GM18867 (cell line): ENCODE data around the gene WASL.
A peak's percentile ranks its signal among the peaks of the same experiment; 100 is the strongest.
"Not testable (repeated sequence)": the region's sequence is repeated elsewhere in the genome, so short reads cannot be mapped to it uniquely, and the experiment has no call there.

Experiments used
- ATAC-seq: cut with Tn5 transposase; IDR thresholded peaks from one replicate; pipeline ENCODE4 v1.9.1; 2021; ENCODE audit warnings: mild to moderate bottlenecking, moderate library complexity; ENCODE audit not compliant: unreplicated experiment

The WASL gene

GRCh38 chr7:123748734-123749536 is at the start of gene WASL:
Gene WASL, minus strand, starts transcription at chr7:123749003. Its CDS starts 269 bp downstream, at chr7:123748734.
- ATAC-seq: peak; percentile 79

- no peak for ATAC-seq
Measured at GRCh38 chr7:123797673-123798531, 49.1 kb upstream of the WASL start.

- ATAC-seq: no peak
Measured at GRCh38 chr7:123796568-123796967, 47.8 kb upstream of the WASL start.

- ATAC-seq: no peak
Measured at GRCh38 chr7:123795917-123796316, 47.1 kb upstream of the WASL start.

DNA sequence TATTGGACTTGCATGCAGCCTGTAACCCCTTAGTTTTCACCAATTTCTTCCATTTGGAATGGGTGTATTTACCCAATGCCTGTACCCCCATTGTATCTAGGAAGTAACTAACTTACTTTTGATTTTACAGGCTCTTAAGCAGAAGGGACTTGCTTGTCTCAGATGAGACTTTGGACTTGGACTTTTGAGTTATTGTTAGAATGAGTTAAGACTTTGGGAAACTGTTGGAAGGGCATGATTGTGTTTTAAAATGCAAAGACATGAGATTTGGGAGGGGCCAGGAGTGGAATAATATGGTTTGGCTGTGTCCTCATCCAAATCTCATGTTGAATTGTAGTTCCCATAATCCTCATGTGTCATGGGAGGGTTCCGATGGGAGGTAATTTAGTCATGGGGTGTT is 46.3 kb upstream of the WASL start:
- ATAC-seq: not testable (repeated sequence)

DNA sequence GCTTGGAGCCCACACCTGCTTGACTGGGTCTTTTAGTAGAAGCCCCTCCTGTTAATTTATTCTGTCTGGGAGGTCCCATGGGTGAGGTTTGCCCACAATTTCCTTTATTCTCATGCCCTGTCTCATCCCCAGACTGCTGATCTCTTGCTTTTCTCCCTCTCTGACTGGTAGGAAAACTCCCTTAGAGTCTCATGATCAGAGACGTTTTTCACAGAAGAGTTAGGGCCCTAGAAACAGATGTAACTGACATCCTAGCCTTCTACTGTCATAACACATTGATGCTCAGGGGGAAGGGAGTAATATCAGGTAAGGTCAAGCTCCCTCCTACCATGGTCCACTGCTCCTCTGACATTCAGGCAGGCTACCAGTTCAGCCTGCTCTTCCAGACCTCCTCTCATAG is 43.7 kb upstream of the WASL start:
- ATAC-seq: no peak

- no peak for ATAC-seq
Measured at GRCh38 chr7:123791001-123791400, 42.2 kb upstream of the WASL start.

GRCh38 chr7:123789817-123790216 is 41.0 kb upstream of the WASL start:
- no peak for ATAC-seq

DNA sequence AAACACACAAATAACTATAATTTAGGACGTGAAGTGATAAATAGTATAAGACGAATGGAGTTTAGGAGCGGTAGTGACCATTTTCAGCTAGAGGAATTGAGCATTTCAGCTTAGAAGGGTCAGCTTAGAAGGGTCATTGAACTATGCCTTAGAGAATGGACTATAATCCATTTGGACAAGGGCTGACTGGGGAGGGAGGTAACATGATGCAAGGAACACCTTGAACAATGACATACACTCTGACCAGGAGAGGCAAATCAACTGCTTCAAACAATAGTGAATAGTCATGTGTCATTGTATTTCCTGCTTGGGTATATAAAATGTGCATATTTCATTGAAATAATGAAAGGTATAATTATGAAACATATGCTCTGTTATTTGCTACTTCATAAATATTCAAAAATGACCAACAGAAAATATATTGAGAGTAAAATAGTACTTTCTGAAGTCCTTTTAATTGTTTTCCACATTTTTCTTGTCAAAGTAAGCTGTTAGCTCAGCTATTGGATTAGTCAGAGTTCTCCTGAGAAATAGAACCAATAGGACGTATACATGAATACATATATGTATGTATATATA is 40.5 kb upstream of the WASL start:
- ATAC-seq: no peak

DNA sequence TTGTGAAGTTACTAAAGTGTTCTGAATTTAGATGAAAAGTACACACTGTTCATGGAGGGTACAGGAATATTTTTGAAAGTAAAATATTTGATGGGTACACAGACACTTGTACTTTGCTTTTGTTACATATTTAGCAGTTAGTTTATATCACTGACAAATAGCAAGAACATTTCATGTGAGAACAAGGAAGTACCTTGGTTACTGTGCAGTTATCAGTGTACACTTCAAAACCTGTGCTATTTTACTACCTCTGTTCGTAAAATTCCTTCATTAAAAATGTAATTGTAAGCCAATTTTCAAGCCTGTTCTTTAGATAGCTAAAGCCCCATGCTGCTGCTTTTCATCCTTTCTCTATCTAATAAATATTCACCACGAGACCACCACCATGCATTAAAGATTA is 39.8 kb upstream of the WASL start:
- no peak for ATAC-seq

DNA sequence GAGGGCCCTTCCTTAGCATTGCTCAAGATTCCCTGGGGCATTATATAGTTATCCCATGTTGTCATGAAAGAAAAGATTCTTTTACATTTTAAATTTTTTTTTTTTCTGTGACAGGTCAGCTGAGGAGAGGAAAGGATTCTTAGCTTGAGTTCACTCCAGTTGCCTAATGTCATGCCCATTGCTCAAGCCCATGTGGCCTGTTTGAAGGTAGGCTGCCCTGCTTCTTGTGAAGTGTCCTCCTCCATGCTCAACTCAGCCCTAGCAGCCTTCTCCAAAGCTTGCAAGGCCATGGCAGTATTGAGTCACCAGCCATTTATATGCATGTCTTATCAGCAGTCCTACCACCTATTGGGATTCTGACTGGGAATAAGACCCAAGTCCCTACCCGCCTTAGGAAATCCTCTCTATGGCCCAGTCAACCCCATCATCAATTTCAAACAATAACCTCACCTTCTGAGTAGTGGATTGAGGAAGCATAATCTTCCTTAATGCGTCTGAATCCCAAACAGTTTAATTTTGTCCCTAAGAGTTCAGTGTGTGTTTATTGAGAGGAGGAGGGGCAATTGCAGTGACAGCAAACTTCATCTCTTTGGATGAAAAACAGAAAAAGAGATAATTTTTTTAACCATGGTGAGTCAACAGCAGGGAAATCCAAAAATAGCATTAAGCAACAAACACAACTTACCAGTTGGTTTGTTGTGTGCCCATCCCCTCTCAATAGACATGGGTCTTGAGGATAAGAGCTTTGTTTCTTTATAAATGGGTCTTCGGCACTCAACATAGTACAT is 38.6 kb upstream of the WASL start:
- ATAC-seq: no peak

GRCh38 chr7:123784263-123784662 is 35.5 kb upstream of the WASL start:
- no peak for ATAC-seq

GRCh38 chr7:123783820-123784219 is 35.0 kb upstream of the WASL start:
- ATAC-seq: no peak

DNA sequence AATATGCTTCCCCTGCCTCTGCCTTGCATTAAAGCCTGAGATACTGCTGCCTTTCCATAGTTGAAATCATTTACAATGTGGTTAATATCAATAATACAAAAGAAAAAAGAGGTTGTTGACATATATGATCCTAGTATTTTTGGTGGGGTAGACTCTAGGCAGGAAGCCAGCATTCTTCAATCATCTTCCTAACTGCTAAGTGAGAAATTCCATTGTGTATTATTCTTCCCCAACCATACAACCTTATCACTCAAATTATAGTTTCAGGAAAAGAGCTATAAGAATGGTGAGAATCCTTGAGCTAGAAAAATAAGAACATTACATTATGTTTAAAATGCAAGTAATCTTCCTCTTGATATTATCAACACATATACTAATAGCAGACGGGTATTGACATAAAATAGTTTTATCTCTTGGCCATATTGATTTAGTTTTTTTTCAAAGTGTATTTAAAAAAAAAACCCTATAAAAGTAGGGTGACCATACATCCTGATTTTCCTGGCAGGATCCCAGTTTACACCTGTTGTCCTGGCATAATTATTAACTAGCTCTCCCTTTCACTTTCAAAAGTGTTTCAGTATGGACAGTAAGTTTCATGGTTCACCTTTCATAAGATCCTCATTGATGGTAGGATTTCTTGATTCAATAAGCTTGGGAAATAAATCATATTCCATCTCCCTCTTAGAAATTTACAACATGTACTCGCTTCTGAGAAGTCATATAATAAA is 33.4 kb upstream of the WASL start:
- ATAC-seq: no peak

- ATAC-seq: not testable (repeated sequence)
Measured at GRCh38 chr7:123780472-123780871, 31.7 kb upstream of the WASL start.

- no peak for ATAC-seq
Measured at GRCh38 chr7:123774496-123774895, 25.7 kb upstream of the WASL start.

- ATAC-seq: no peak
Measured at GRCh38 chr7:123773481-123773880, 24.7 kb upstream of the WASL start.

DNA sequence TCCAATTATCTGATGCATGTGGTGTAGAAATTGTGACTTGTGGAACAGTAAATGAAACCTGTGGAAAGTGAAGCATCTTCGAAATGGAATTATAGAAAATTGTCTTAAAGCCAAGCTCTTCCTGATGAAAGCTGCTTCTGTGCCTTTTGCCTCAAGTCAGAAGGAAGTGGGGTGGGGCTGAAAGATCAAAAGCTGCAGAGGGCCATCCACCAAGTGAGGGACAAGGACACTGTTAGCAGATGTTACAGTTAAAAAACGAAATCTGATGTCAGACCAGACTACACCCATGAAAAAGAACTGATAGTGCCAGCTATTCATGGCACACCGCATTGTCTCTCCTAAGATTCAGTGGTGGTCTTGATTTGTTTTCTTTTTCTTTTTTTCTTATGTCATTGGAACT is 23.8 kb upstream of the WASL start:
- ATAC-seq: no peak

- no peak for ATAC-seq
Measured at GRCh38 chr7:123771846-123772245, 23.0 kb upstream of the WASL start.

DNA sequence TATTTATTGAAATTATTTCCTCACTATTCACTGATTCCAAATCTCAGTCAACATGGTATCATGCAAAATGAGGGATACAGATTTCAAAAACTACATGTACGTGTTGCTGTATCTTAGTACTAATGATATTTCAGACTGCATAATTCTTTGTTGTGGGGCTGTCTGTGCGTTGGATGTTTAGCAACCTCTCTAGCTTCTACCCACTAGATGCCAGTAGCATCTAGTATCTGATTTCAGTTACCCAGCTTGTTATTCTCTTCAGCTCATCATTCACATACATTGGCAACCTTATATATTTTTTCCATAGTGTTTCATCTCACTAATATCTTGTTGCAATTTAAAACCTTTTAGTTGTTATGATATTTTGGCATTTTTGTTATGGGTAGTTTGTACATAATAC is 22.5 kb upstream of the WASL start:
- ATAC-seq: no peak
